CD4-positive, alpha-beta memory T cell (primary cell): ENCODE results near the gene LRSAM1. TPM values are rescaled to one million over a fixed set of nuclear protein-coding genes. Genes with fewer than 3 reads are reported as not detected.

Experiments
- CTCF ChIA-PET: fragments of 350-600 bp; sonication (Branson Sonifier 250); formaldehyde crosslinking; loops from one replicate; lab custom pipeline; 2021; ENCODE audit warnings: inconsistent platforms; ENCODE audit not compliant: partially characterized antibody; lab: Charles Lee
- POLR2A ChIA-PET: fragments of 350-600 bp; sonication (Branson Sonifier 250); formaldehyde crosslinking; loops from one replicate; lab custom pipeline; 2021; ENCODE audit not compliant: partially characterized antibody; lab: Charles Lee
- DNase-seq, 5 donors: peaks; one replicate each; pipeline versions ENCODE4 v3.0.0 to v3.0.0-alpha.2; 2020 to 2022; ENCODE audit warnings: mixed read lengths in 1 of 5
- H3K27ac ChIP-seq: one replicate; pipeline ENCODE4 v1.7.0; 2013; ENCODE audit warnings: low read depth, low read length
- H3K27me3 ChIP-seq: 2 replicates; pipeline ENCODE4 v1.7.0; 2013; ENCODE audit warnings: mild to moderate bottlenecking, low read length, moderate library complexity; ENCODE audit not compliant: insufficient read depth
- H3K36me3 ChIP-seq: 2 replicates; pipeline ENCODE4 v1.7.0; 2013; ENCODE audit warnings: mild to moderate bottlenecking, low read length, moderate library complexity; ENCODE audit not compliant: insufficient read depth
- H3K4me1 ChIP-seq: 2 replicates; pipeline ENCODE4 v1.7.0; 2013; ENCODE audit warnings: mild to moderate bottlenecking, low read length, moderate library complexity; ENCODE audit not compliant: insufficient read depth
- H3K4me3 ChIP-seq, 2 donors: one replicate each; pipeline ENCODE4 v1.7.0; 2013; ENCODE audit warnings: low read length in 2 of 2, mild to moderate bottlenecking in 1 of 2
- H3K9me3 ChIP-seq, 2 donors: one replicate each; pipeline ENCODE4 v1.7.0; 2013; ENCODE audit warnings: low read length in 2 of 2, control low read depth in 1 of 2; ENCODE audit not compliant: control insufficient read depth in 1 of 2
- H3K27ac Mint-ChIP-seq, 7 donors: one replicate each; pipeline ENCODE4 v1.8.0; 2020 to 2021; ENCODE audit warnings: mixed read lengths in 7 of 7, mild to moderate bottlenecking in 6 of 7, inconsistent platforms in 3 of 7, moderate library complexity in 3 of 7
- H3K27me3 Mint-ChIP-seq, 2 donors: one replicate each; pipeline ENCODE4 v1.8.0; 2020 to 2021; ENCODE audit warnings: mixed read lengths in 2 of 2
- H3K36me3 Mint-ChIP-seq, 2 donors: one replicate each; pipeline ENCODE4 v1.8.0; 2020 to 2021; ENCODE audit warnings: mixed read lengths in 2 of 2, inconsistent platforms in 1 of 2, mild to moderate bottlenecking in 1 of 2
- H3K4me1 Mint-ChIP-seq, 4 donors: one replicate each; pipeline ENCODE4 v1.8.0; 2020 to 2021; ENCODE audit warnings: mixed read lengths in 4 of 4, mild to moderate bottlenecking in 1 of 4
- H3K4me3 Mint-ChIP-seq, 8 donors: one replicate each; pipeline ENCODE4 v1.8.0; 2020 to 2021; ENCODE audit warnings: mixed read lengths in 8 of 8, mild to moderate bottlenecking in 7 of 8, moderate library complexity in 6 of 8, inconsistent platforms in 3 of 8
- H3K9me3 Mint-ChIP-seq, 8 donors: one replicate each; pipeline ENCODE4 v1.8.0; 2020 to 2021; ENCODE audit warnings: mixed read lengths in 8 of 8, mild to moderate bottlenecking in 5 of 8, inconsistent platforms in 3 of 8, moderate library complexity in 1 of 8
- intact Hi-C: fragments of 100-400 bp; cut with micrococcal nuclease; formaldehyde crosslinking; loops from one replicate; pipeline ENCODE4 v1.15.1; 2023
- polyA plus RNA-seq, 2 donors: library from polyadenylated mRNA; unstranded; fragments of 300-500 nt; fragmentation: Illumina TruSeq; gene quantifications; one replicate each; pipeline ENCODE4 v1.2.3, GENCODE V29; 2021
- total RNA-seq, 2 experiments: library from RNA; stranded (reverse); gene quantifications; one replicate each; pipeline ENCODE4 v1.2.3, GENCODE V29; 2021

Gene LRSAM1
- total and polyA plus RNA-seq, 4 experiments from 2014 or later: 4.3 to 31.3 (median 19.9) TPM

DNA sequence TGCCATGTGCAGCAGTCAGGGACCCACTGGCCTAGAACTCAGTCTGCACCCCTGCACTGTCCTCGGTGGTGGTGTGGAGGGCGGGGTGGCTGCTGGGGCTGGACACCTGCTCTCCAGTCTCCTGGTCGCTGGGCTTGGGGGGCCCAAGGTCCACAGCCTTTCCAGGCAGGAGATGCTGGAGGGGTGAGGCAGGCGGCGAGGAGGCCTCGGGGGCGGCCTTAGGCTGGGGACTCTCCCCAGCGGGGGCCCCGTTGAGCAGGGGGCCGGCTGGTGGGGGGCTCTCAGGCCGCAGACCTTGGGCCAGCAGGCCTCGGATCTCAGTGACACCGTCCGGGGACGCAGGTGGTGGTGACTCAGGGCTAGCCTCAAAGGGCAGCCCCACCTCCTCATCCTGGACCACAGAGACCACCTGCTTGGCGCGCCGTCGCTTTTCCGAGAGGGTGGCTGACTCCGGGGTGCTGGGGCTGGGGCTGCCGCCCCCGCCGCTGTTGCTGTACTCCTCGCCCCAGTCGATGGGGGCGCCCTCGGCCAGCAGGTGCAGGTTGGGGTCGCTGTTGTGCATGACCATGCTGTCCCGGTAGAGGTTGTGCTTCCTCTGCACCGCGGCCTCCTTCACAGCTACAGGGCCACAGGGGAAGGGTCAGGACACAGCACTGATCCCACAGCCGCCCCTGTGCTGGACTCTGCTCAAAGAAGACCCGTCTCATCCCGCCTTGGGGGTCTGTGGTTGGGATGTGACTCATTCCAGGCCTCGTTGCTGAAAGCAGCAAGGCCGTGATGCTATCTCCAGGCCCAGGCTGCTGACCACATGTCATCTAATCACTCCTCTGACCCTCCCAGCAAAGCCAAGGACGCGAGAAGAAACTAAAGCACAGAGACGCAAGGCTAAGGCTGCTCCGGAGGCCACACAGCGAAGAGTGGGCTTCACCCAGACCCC, 55.8 kb downstream of the LRSAM1 start:
- Mint-ChIP-seq H3K4me3 (no peak overlapping the region), H3K36me3 (peaks cover 4 to 13% of the 10 kb centered on the region in 2 donors), H3K27me3 (no peaks in the 10 kb centered on the region), H3K9me3 (no peaks in the 10 kb centered on the region), H3K27ac (no peak overlapping the region), H3K4me1 (peaks cover 0 to 5% (median 2%) of the 10 kb centered on the region in 4 donors)
- POLR2A ChIA-PET: no interaction called here
- Histone ChIP-seq H3K27ac (no peak overlapping the region), H3K27me3 (no peaks in the 10 kb centered on the region), H3K4me1 (no peaks in the 10 kb centered on the region), H3K4me3 (no peak overlapping the region), H3K36me3 (no peaks in the 10 kb centered on the region), H3K9me3 (no peaks in the 10 kb centered on the region)
- DNase-seq: no peak
- CTCF ChIA-PET: interaction anchor here (1.0 to 4.6 kb wide), 4 partner anchors 79 to 414 kb away, joined by 3 to 73 read pairs (median 4); no protein-coding TSS in a partner anchor
- intact Hi-C loops: no loop called here

DNA sequence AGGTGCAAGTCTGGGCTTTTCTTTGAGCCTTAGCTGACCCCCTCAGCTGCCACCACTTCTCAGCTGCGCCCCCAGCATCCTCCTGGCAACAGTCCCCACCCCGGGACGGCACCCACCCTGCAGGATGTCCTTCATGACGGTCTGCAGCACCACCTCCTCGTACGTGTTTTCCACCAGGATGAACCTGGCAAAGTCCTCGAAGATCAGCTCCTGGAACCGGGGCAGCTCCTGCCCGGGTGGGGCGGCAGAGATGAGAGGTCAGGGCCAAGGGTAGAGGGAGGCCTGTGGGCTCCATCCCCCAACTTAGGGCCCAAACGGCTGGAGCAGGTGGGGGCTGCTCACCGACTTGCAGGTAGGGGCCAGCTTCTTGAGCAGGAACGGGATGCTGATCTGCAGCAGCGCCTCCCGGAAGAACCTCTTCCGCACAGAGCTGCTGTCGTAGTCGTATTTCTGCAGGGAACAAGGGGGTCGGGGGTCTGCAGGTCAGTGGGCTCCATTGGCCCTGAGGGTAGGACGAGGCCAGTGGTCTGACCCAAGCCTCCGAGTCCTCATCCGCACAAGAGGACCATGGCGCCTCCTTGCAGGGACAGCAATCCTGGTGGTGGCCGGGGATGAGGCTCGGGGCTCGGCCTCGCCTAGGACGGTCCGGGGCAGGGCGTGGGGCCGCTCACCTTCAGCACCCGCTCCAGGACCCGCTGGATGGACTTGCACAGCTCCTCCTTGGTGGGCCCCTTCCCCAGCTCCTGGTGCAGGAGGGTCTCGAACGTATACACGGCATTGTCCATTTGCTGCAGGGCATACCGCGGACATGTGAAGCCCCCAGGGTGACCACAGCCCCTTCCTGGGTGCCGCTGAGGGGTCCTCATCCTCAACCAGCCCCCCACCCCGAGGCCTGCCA, 56.7 kb downstream of the LRSAM1 start:
- H3K27me3 ChIP-seq: no peaks in the 10 kb centered on the region
- no peaks in the 10 kb centered on the region for H3K4me1 ChIP-seq
- no peaks in the 10 kb centered on the region for H3K9me3 ChIP-seq
- intact Hi-C loops: no loop called here
- no peaks in the 10 kb centered on the region for H3K36me3 ChIP-seq
- no peak overlapping the region for H3K27ac ChIP-seq
- no peak overlapping the region for H3K4me3 ChIP-seq
- no peaks in the 10 kb centered on the region for H3K9me3 Mint-ChIP-seq
- no peak overlapping the region for H3K4me3 Mint-ChIP-seq
- DNase-seq: no peak
- ChIA-PET POLR2A (no interaction called here), CTCF (interaction anchor here (1.0 to 1.2 kb wide), 4 partner anchors 17 to 413 kb away, joined by 3 to 4 read pairs (median 3); no protein-coding TSS in a partner anchor)
- H3K4me1 Mint-ChIP-seq: peaks cover 0 to 5% (median 2%) of the 10 kb centered on the region in 4 donors
- H3K27me3 Mint-ChIP-seq: no peaks in the 10 kb centered on the region
- peaks cover 7 to 17% of the 10 kb centered on the region in 2 donors for H3K36me3 Mint-ChIP-seq
- no peak overlapping the region for H3K27ac Mint-ChIP-seq

DNA sequence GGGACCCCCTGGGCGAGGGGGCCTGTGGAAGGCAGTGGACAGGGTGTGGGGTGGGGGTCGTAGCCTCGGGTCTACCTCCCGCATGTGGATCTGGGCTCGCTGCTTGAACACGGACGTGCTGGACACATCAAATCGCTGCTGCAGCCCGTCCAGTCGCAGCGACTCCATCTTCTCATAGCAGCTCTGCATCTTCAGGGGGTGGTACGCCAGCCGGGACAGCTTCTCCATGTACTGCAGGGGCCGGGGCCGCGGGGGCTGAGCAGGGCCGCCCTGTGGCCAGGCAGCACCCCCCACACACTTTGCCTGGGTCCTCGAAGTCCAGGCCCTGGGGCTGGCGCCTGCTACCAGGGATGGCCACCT, 57.6 kb downstream of the LRSAM1 start:
- POLR2A ChIA-PET: no interaction called here
- no peaks in the 10 kb centered on the region for H3K27me3 Mint-ChIP-seq
- CTCF ChIA-PET: interaction anchor here (1.2 kb wide), 1 partner anchor 16 kb away, joined by 3 read pairs; no protein-coding TSS in a partner anchor
- no peak overlapping the region for H3K4me3 Mint-ChIP-seq
- no peak for DNase-seq
- intact Hi-C loops: no loop called here
- Histone ChIP-seq H3K27ac (no peak overlapping the region), H3K9me3 (no peaks in the 10 kb centered on the region), H3K36me3 (no peaks in the 10 kb centered on the region), H3K4me1 (no peaks in the 10 kb centered on the region), H3K27me3 (no peaks in the 10 kb centered on the region), H3K4me3 (no peak overlapping the region)
- H3K27ac Mint-ChIP-seq: no peak overlapping the region
- peaks cover 0 to 3% (median 0%) of the 10 kb centered on the region in 8 donors for H3K9me3 Mint-ChIP-seq
- H3K36me3 Mint-ChIP-seq: peaks cover 12 to 19% of the 10 kb centered on the region in 2 donors
- H3K4me1 Mint-ChIP-seq: peaks cover 0 to 4% (median 2%) of the 10 kb centered on the region in 4 donors

DNA sequence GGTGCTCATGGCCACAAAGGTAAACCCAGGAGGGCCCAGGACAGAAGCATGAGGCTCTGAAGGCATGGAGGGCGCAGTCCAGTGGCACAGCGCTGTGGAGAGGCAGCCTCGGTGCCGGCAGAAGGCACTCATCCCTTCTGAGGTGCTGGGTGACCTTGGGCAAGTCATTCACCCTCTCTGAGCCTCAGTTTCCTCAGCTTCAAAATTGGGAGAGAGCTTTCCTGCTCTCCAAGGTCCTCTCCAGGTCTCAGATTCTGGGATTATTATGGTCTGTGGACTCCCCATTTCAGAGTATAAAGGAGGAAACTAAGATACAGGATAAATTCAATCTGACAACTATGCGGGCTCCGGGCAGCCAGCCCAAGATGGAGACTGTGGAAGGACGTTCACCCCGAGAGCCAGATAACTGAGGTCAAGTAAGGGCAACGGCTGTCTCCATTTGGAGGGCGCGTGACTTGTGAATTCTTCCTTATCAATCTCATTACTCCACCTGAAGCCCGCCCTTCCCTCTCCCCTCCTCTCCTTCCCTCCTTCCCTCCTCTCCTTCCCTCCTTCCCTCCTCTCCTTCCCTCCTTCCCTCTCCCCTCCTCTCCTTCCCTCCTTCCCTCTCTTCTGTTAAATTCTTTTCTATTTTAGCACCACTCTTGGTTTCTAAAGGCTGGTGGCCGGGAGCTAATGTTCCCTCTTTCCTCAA, 58.1 kb downstream of the LRSAM1 start:
- Mint-ChIP-seq H3K4me1 (no peaks in the 10 kb centered on the region), H3K36me3 (peaks cover 12 to 16% of the 10 kb centered on the region in 2 donors), H3K27me3 (no peaks in the 10 kb centered on the region), H3K9me3 (peaks cover 0 to 3% (median 0%) of the 10 kb centered on the region in 8 donors), H3K4me3 (no peak overlapping the region), H3K27ac (no peak overlapping the region)
- Histone ChIP-seq H3K36me3 (no peaks in the 10 kb centered on the region), H3K4me3 (no peak overlapping the region), H3K9me3 (no peaks in the 10 kb centered on the region), H3K27me3 (no peaks in the 10 kb centered on the region), H3K27ac (no peak overlapping the region), H3K4me1 (no peaks in the 10 kb centered on the region)
- no peak for DNase-seq
- intact Hi-C loops: no loop called here
- ChIA-PET POLR2A (no interaction called here), CTCF (no interaction called here)

DNA sequence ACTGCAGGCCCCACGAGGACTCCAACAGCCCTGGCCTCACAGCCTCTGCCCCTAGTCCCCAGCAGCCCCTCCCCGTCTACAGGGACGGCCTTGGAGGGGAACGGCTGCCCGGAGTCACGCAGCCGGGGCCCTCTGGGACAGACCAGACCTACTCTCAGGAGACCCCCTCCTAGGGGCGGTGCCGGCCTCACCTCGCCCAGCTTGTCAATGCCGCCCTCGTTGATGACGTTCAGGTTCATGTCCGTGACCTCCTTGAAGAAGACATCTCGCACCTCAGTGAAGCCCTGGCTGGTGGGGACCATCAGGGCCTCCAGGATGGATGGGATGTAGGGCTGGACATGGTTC, 58.6 kb downstream of the LRSAM1 start:
- H3K36me3 Mint-ChIP-seq: peaks cover 15 to 16% of the 10 kb centered on the region in 2 donors
- CTCF ChIA-PET: no interaction called here
- Histone ChIP-seq H3K27ac (no peak overlapping the region), H3K36me3 (no peaks in the 10 kb centered on the region), H3K4me1 (no peaks in the 10 kb centered on the region), H3K4me3 (no peak overlapping the region), H3K9me3 (no peaks in the 10 kb centered on the region), H3K27me3 (no peaks in the 10 kb centered on the region)
- no peaks in the 10 kb centered on the region for H3K4me1 Mint-ChIP-seq
- no peak overlapping the region for H3K4me3 Mint-ChIP-seq
- peaks cover 0 to 3% (median 0%) of the 10 kb centered on the region in 8 donors for H3K9me3 Mint-ChIP-seq
- no peak overlapping the region for H3K27ac Mint-ChIP-seq
- no peaks in the 10 kb centered on the region for H3K27me3 Mint-ChIP-seq
- DNase-seq: no peak
- POLR2A ChIA-PET: no interaction called here
- intact Hi-C loops: no loop called here

DNA sequence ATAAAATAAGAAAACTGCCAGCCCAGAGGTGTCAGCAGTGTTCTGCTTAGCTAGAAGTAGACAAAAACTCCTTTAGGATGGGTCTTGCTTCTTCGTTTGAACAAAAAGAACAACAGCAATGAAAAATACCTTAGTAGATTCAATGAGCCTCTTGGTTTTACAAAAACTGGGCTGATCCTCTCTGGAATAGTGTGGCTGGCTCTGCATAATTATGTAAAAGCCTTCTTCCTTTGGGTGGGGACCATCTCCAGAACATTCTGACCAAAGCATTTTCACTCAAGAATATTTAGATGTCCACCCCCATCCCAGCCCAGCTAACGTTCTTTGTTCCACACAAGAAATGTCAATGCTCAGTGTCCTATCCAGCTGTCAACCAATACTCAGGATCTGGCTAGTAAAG, 63.2 kb downstream of the LRSAM1 start:
- Histone ChIP-seq H3K9me3 (no peaks in the 10 kb centered on the region), H3K4me1 (no peaks in the 10 kb centered on the region), H3K27ac (no peak overlapping the region), H3K36me3 (no peaks in the 10 kb centered on the region), H3K4me3 (no peak overlapping the region), H3K27me3 (no peaks in the 10 kb centered on the region)
- Mint-ChIP-seq H3K36me3 (peaks cover 21 to 29% of the 10 kb centered on the region in 2 donors), H3K27me3 (no peaks in the 10 kb centered on the region), H3K9me3 (peaks cover 0 to 3% (median 0%) of the 10 kb centered on the region in 8 donors), H3K27ac (no peak overlapping the region), H3K4me3 (no peak overlapping the region), H3K4me1 (peaks cover 0 to 8% (median under 1%) of the 10 kb centered on the region in 4 donors)
- intact Hi-C loops: no loop called here
- ChIA-PET POLR2A (no interaction called here), CTCF (no interaction called here)
- DNase-seq: no peak
